ENCODE data around the gene PTTG1IP. TPM values are rescaled to one million over a fixed set of nuclear protein-coding genes. Genes with fewer than 3 reads are reported as not detected.

The PTTG1IP gene
- total and polyA plus RNA-seq, 2 of the 4 experiments (the other 2 are of a cell fraction): 167 to 194 TPM

- ATAC-seq (ENCODE audit: low read depth): no peak
- 79% methylated on average over 8 of the region's 14 CpGs; no CpG with 5 or more reads in 1 of the 2 experiments for WGBS, 2 experiments (ENCODE audit: extremely low coverage in 2 of 2, insufficient read length in 1 of 2)
These were observed 30.8 kb upstream of the PTTG1IP start for GRCh38 chr21:44904141-44904923.

More at GRCh38 chr21:44904141-44904923, 30.8 kb upstream of the PTTG1IP start:
- in situ Hi-C loops (cut with MboI; ENCODE audit: low sequenced_read_pairs) (no loop called here), dilution Hi-C loops (cut with HindIII; ENCODE audit: low sequenced_read_pairs, unreplicated experiment) (no loop called here), intact Hi-C loops (cut with micrococcal nuclease) (no loop called here)
- Histone ChIP-seq H3K4me1 (ENCODE audit: control insufficient read depth, insufficient read depth, low read length) (peaks cover 6% of the 10 kb centered on the region; the same call in 1 of the 2 replicates), H4K20me1 (ENCODE audit: insufficient read depth, low read length) (no peaks in the 10 kb centered on the region), H3K4ac (ENCODE audit: low read depth, low read length) (no peak overlapping the region), H3K79me1 (ENCODE audit: low read depth in 1 of 2, low read length in 2 of 2) (no peaks in the 10 kb centered on the region), H2BK20ac (ENCODE audit: low read depth, low read length) (no peak overlapping the region), H4K8ac (ENCODE audit: low read depth in 2 of 2, low read length in 2 of 2) (no peak overlapping the region), H2BK5ac (ENCODE audit: low read depth, low read length, poor library complexity, severe bottlenecking) (peak overlapping the region; percentile 54), H3K27me3 (ENCODE audit: control insufficient read depth, insufficient read depth, low read length) (peaks cover 78% of the 10 kb centered on the region), H3K56ac (ENCODE audit: extremely low read depth, insufficient read depth, low read length) (no peak overlapping the region), H2AFZ (replicated peaks; ENCODE audit: low read length, poor library complexity) (no peak overlapping the region), H3K9me3 (ENCODE audit: control insufficient read depth, insufficient read depth, low read length) (no peaks in the 10 kb centered on the region), H2AK5ac (ENCODE audit: low read depth, low read length) (no peak overlapping the region), H3K23ac (ENCODE audit: low read depth, low read length) (no peak overlapping the region), H2AK9ac (replicated peaks; ENCODE audit: low read depth, low read length, poor library complexity) (peak overlapping the region; percentile 65), H4K91ac (ENCODE audit: insufficient read depth, low read depth, low read length) (no peak overlapping the region), H3K4me3 (ENCODE audit: insufficient read depth, low read depth, low read length) (no peak overlapping the region), H3K27ac (ENCODE audit: insufficient read depth, low read length) (no peak overlapping the region), H3K14ac (replicated peaks; ENCODE audit: low read depth, low read length) (no peak overlapping the region), H3K9ac (ENCODE audit: low read depth, low read length) (no peak overlapping the region), H4K5ac (ENCODE audit: low read depth, low read length) (no peak overlapping the region), H3K4me2 (ENCODE audit: low read depth, low read length) (no peak overlapping the region), H3K18ac (ENCODE audit: low read depth, low read length) (no peak overlapping the region), H3K36me3 (ENCODE audit: control insufficient read depth, insufficient read depth, low read length) (no peaks in the 10 kb centered on the region), H2BK120ac (ENCODE audit: low read depth, low read length) (no peak overlapping the region), H3K9me1 (ENCODE audit: insufficient read depth, low read length) (peaks cover 15% of the 10 kb centered on the region; the same call in 1 of the 2 replicates), H2BK15ac (ENCODE audit: low read depth, low read length) (no peak overlapping the region)
- TF ChIP-seq MAZ (IDR thresholded peaks at IDR 0.05; ENCODE audit: borderline replicate concordance, low read depth, low read length) (no peak), RCOR1 (IDR thresholded peaks at IDR 0.05; ENCODE audit: insufficient replicate concordance, low read length) (no peak), MAFK (IDR thresholded peaks at IDR 0.05; ENCODE audit: low read depth, low read length) (no peak), RFX5 (IDR thresholded peaks at IDR 0.05; ENCODE audit: low read depth, low read length) (no peak)
- ChIA-PET POLR2A (ENCODE audit: unreplicated experiment) (no interaction called here), CTCF (no interaction called here)
- BruUV-seq (replicated peaks): no TSS peak
- DNase-seq: no peak

Measured in IMR-90 (cell line).